Activated CD4-positive, alpha-beta T cell treated with anti-CD3 and anti-CD28 coated beads, Interleukin-2, amount 50 U/mL, for 4 hours (primary cell): Measurements from ENCODE around the gene GBX1.

Experiments used
- DNase-seq, 2 experiments: peaks; one replicate each; pipeline ENCODE4 v3.0.0-alpha.2; 2020

The GBX1 gene

DNA sequence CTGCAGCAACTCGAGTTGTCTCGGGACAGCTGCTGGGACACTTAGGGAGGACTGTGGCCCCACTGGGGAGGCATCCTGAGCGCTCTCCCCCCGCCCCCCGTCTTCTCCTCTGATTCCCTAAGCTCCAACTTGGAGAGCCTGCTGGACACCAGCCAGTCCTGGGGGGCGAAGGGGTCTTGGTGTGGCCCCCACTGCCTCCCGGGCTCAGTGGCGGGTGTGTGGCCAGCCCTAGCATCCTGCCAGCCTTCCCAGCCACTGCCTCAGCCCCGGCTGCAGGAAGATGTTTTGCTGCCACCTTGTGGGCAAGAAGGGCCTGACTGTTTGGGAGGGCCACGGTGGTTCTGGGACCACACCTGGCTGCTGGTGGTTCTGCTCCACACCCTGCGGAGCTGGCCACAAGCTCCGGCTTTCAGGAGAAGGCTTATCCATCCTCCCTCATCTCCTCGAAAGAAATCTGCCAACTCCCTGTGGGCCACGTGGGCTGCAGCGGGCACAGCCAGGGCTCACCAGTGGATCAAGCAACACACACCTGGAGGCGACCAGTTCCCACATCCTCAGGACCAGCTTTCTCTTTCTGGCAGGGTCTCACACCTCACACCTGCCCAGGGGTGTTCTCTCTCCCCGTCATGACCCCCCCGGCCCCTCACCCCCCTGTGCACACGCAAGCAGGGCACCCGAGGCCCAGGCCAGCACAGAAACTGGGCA, 56.4 kb downstream of the GBX1 start:
- DNase-seq: peak; percentile 70 to 72

DNA sequence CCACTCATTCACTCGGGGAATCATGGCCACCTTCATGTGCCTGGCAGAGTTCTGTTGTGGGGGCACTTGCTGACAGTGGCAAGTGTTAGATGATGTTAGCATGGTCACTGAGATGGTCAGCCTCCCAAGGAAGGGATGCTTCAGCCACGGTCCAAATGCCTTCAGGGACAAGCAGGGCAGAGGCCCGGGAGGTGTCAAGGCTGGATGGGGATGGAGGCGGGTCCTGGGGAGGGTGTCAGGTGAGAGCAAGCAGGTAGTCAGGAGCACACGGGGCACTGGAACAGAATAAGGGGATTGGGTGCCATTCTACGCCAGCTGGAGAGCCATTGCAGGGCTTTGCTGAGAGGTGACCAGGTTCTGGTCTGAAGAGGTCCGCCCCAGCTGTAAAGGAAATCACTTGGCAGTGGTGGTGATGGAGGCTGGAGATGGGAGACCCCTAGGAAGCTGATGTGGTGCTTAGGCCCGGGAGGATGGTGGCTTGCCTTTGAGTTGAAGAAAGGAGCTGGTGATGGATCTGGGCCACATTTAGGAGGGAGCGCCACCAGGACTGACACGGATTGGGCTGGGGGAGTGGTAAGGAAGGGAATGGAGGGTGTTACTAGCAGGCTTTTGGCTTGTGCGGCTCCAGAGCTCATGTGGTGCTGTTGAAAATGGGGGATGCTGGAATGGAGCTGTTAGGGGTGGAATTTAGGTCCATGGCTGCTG, 57.1 kb downstream of the GBX1 start:
- DNase-seq: no peak

DNA sequence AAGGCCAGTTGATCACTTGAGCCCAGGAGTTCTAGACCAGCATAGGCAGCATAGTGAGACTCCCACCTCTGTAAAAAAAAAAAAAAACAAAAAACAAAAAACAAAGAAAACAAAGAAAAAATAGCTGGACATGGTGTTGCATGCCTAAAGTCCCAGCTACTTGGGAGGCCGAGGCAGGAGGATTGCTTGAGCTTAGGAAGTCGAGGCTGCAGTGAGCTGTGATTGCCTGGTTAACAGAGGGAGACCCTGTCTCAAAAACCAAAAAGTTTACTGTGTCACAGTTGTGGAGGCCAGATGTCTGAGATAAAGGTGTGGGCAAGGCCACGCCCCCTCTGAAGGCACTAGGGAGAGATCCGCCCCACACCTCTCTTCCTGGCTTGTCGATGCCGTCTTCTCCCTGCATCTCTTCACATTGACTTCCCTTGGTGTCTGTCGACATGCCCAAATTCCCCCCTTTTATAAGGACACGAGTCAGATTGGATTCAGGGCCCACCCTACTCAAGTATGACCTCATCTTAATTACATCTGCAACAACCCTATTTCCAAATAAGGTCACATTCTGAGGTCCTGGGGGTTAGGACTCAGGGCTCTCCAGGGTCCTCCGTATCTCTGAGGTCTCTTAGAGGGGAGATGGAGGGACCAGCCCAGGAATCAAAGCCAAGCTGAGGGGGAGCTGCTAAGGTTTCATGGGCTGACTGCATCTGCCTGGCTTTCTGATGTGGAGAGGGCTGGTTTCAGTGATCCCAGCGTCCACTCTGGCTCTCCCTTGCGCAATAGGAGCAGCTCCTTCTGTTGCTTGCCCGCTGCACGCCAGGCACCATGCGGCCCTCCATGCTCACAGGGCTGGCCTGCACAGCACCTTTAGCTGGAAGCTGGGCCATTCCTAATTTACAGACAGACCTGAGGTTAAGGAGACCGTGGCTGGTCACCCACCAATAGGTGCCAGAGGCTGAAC, 58.1 kb downstream of the GBX1 start:
- DNase-seq: no peak

DNA sequence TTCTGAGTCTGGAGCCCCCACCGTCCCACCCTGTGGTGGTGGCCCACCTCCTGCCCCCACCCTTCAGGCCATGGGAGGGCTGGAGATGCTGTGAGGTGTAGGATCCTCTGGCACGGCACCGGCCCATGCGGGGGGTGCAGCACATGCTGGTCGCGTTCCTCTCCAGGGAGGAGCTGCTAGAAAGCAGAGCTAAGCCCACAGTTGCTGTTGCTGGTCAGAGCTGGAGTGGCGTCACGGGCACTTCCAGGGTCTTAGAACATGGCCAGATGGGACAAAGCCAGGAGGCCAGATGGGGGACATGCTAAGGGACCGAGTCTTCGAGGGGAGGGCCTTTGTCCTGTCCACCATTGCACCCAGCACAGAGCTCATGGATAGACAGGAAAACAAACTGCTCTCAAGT, 59.6 kb downstream of the GBX1 start:
- no peak for DNase-seq

DNA sequence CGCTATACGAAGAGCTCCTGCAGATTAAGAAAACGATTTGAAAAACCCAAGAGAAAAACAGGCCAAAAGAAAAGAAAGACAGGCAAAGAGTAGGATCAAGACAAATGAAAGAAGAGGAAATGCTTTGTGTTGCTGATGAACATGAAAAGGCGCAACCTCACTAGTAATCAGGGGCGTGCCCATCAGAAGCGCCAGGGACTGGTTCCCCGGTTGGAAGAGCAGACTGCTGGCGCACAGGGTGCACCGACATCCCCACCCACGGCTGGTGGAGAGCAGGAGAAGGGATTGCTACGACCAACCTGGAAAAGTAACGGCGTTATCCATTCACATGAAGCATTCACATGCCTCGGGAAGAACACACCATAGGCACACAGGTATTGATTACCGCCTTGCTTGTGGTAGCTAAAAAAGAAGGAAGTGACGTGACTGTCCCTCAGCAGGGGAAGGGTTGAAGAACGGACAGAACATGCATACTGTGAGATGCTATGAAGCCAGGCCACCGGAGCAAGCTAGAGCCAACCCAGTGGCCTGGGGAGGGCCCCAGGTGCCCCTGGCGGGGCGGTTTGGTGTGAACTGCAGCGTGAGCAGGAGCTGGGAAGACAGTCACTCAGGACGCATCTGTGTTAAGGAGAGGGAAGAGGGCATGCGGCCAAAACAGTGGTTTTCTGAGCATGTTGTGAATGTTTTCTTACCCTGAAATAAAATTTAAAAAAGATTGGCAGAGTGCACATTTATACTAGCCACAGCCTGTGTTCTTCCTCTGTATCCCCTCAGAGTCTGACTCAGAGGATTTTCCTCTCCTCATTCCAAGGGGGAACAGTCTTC, 62.9 kb downstream of the GBX1 start:
- no peak for DNase-seq

DNA sequence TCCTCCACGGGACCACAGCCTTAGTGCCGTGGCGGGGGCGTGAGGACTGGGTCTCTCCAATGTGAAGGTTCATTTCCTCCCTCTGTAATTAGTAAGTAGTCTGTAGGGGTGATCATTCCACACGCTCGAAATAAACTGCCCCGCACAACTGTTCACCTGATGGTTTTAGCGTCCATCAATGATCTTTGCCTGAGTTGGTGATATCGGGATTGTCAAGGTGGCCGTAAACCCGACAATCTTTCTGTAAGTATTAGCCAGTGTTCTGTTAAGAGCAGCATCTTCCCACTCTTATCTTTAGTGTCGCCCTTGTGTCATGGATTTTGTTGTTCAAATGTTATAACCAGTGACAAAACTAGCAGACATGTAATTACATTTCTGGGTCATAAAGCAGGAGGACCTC, 63.5 kb downstream of the GBX1 start:
- no peak for DNase-seq

DNA sequence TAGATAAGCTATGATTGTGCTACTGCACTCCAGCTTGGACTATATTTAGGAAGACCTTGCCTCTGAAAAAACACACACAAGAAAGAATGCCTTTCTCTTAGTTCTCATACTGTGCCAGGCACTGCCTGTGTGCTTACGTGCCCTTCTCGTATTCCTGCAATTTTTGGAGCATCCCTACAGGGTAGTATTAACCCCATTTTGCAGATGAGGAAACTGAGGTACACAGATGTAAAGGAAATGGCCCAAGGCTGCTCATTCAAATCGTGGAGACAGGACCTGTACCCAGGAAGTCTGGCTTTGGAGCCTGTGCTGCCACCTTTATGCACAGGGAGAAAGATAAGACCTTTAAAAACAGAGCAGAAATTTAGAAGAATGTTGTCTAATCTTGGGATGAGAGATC, 64.5 kb downstream of the GBX1 start:
- DNase-seq: no peak

DNA sequence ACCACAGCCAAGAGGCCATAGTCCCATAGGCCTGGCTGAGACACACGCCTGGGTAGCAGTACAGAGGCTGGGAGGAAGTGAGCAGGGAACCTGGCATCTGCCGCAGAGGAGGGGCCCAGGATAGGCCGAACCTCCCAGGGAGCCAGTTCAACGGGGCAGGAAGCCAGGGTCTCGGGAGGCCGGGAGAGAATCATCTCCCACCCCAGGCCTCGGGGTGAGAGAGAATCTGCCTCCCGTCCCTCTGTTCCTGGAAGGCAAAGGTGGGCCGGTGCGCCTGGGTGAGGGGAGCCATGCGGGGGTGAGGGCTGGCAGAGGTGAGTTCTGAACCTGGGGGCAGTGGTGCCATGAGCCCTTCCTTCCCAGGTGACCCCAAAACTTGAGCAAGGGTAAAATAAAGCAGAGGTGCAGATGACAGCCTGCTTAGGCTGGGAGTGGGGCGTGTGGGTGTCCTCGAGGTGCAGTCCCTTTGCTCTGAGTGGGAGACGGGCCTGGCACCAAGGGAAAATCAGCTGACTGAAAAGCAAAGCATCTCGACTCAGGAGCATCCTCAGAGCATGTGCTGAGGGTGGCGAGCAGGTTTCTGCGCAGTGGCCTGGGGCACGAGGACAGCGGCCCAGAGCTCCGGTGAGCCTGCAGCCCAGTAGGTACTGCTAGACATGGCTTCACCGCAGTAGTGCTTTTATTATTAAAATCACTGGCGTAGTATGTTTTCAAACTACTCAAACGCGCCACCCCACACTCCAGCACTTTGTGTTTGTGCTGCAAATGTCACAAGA, 65.7 kb downstream of the GBX1 start:
- no peak for DNase-seq

DNA sequence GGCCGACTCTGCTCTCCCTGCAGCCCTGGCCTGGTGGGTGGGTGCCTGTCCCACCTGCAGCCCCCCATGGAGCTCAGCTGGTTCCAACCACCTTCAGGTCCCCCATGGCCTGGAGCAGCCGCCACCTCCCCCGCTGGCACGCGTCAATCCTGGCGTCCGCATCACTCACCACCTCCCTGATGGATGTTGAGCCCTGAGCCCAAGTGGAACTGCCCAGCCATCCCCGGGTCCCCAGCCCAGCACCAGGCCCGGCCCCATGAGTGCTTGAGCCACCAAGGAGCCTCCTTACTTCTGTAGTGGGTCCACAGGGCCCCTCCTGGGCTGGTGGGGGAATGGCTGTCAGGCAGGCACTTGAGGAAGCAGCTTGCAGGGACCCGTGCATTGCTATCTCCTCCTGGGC, 66.6 kb downstream of the GBX1 start:
- no peak for DNase-seq

DNA sequence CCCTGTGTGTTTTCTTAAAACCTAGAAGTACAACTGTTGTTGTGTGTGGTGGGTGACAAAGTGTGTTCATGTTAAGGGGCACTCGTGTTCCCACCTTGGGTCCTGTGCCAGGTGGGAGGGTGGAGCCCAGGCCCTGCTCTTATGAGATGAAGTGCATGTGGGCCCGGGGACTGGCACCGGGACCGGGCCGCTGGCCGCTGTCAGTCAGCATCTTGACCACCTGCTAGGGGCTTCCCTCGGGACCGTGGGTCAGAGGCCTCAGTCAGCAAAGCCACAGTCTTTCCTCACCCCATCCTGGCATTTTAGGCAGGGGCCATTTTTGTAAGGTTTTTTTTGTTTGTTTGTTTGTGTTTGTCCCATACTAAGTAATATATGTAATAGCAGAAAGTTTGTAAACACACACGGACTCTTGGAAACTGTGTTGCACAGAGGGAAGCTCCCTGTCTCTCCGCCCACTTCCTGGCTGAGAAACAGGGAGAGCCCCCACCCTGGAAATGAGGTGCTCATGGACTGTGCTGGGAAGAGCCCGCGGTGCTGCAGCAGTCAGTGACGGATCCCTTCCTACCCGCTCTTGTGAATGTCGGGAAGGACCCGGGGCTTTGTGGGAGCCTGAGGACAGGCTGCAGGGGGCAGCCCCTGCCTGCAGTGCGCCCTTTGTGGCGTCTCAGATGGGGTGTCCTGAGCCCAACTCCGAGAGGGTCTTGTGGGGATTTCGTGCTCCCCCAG, 67.8 kb downstream of the GBX1 start:
- no peak for DNase-seq
